Measurements from ENCODE around the gene UBE2G2.

The UBE2G2 gene

GRCh38 chr21:44801468-44802395 lies at the start of gene UBE2G2:
TSS of gene UBE2G2 (minus strand) at chr21:44801820. CDS start at chr21:44801748, 72 bp downstream.
- peak; percentile 74 for DNase-seq (ENCODE audit: low read depth)

- no peak for DNase-seq (ENCODE audit: low read depth)
Observed at GRCh38 chr21:44850905-44851657, 49.5 kb upstream of the UBE2G2 start.

- no peak for DNase-seq (ENCODE audit: low read depth)
Observed at GRCh38 chr21:44850208-44850800, 48.7 kb upstream of the UBE2G2 start.

GRCh38 chr21:44849616-44850130 lies 48.1 kb upstream of the UBE2G2 start:
- DNase-seq (ENCODE audit: low read depth): no peak

GRCh38 chr21:44848821-44849521 lies 47.4 kb upstream of the UBE2G2 start:
- DNase-seq (ENCODE audit: low read depth): no peak

- DNase-seq (ENCODE audit: low read depth): no peak
Observed at GRCh38 chr21:44847261-44848056, 45.8 kb upstream of the UBE2G2 start.

- peak; percentile 44 for DNase-seq (ENCODE audit: low read depth)
Observed at GRCh38 chr21:44846485-44847260, 45.1 kb upstream of the UBE2G2 start.

- DNase-seq (ENCODE audit: low read depth): no peak
Observed at GRCh38 chr21:44846224-44846484, 44.5 kb upstream of the UBE2G2 start.

- DNase-seq (ENCODE audit: low read depth): peak; percentile 51
Observed at GRCh38 chr21:44845418-44846223, 44.0 kb upstream of the UBE2G2 start.

- no peak for DNase-seq (ENCODE audit: low read depth)
Observed at GRCh38 chr21:44844256-44844655, 42.6 kb upstream of the UBE2G2 start.

- DNase-seq (ENCODE audit: low read depth): no peak
Observed at GRCh38 chr21:44842721-44843445, 41.3 kb upstream of the UBE2G2 start.

GRCh38 chr21:44842087-44842486 lies 40.5 kb upstream of the UBE2G2 start:
- no peak for DNase-seq (ENCODE audit: low read depth)

GRCh38 chr21:44840771-44841170 lies 39.2 kb upstream of the UBE2G2 start:
- no peak for DNase-seq (ENCODE audit: low read depth)

- DNase-seq (ENCODE audit: low read depth): no peak
Observed at GRCh38 chr21:44838951-44839350, 37.3 kb upstream of the UBE2G2 start.

GRCh38 chr21:44838039-44838895 lies 36.6 kb upstream of the UBE2G2 start:
- no peak for DNase-seq (ENCODE audit: low read depth)

GRCh38 chr21:44837537-44837936 lies 35.9 kb upstream of the UBE2G2 start:
- no peak for DNase-seq (ENCODE audit: low read depth)

GRCh38 chr21:44836666-44837471 lies 35.2 kb upstream of the UBE2G2 start:
- peak; percentile 28 for DNase-seq (ENCODE audit: low read depth)
